ENCODE data around the gene CXCL3. TPM values are rescaled to one million over a fixed set of nuclear protein-coding genes. Genes with fewer than 3 reads are reported as not detected.

CXCL3 gene
- total RNA-seq, 1 donor from 2014 or later: 1.7 TPM

DNA sequence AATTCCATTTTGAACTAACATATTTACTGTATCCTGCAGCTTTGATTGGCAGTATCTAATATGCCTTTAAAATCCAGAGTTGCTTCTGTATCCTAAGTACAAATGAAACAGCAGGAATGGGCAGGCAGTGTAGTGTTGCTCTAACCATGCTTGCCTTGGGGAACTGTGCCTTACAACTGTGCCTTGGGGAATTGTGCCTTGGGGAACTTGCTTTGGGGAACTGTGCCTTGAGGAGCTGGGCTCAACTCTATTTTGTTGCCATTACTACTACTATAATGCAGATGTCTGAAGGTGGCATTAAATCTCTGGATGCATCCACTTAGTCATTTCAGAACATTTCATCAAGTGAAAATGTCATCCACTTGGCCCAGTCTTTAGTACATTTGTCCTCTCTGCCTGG, 6.9 kb downstream of the CXCL3 start:
- Mint-ChIP-seq H3K9me3 (ENCODE audit: unreplicated experiment) (peaks cover 12% of the 10 kb centered on the region), H3K27me3 (ENCODE audit: unreplicated experiment) (peaks cover 6% of the 10 kb centered on the region), H3K36me3 (ENCODE audit: unreplicated experiment) (peaks cover 3% of the 10 kb centered on the region), H3K4me1 (ENCODE audit: unreplicated experiment) (no peaks in the 10 kb centered on the region), H3K4me3 (ENCODE audit: unreplicated experiment) (no peak overlapping the region), H3K27ac (ENCODE audit: unreplicated experiment) (no peak overlapping the region)
- no peak for DNase-seq (ENCODE audit: extremely low spot score, unreplicated experiment)
- TF ChIP-seq, protein P1, sequence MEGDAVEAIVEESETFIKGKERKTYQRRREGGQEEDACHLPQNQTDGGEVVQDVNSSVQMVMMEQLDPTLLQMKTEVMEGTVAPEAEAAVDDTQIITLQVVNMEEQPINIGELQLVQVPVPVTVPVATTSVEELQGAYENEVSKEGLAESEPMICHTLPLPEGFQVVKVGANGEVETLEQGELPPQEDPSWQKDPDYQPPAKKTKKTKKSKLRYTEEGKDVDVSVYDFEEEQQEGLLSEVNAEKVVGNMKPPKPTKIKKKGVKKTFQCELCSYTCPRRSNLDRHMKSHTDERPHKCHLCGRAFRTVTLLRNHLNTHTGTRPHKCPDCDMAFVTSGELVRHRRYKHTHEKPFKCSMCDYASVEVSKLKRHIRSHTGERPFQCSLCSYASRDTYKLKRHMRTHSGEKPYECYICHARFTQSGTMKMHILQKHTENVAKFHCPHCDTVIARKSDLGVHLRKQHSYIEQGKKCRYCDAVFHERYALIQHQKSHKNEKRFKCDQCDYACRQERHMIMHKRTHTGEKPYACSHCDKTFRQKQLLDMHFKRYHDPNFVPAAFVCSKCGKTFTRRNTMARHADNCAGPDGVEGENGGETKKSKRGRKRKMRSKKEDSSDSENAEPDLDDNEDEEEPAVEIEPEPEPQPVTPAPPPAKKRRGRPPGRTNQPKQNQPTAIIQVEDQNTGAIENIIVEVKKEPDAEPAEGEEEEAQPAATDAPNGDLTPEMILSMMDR (IDR thresholded peaks at IDR 0.05): no peak

DNA sequence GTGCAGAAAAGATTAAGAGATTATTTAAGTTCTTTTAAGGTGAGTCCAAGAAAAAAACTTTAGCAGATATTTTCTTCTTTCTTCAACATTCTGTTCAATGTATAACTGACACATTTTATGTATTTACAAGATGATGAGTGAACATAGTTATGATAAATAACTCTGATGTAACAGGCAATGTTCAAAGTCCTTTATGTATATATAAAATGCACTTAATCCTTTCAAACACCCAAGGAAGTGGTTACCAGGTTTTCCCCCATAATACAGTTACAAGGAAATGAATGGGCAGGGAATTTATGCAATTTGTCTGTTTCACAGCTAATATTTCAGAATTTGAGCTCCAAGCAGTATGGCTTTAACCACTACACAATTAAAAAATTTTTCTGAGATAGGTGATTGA, 8.2 kb downstream of the CXCL3 start:
- no peak for DNase-seq (ENCODE audit: extremely low spot score, unreplicated experiment)
- no peak overlapping the region for H3K27ac Mint-ChIP-seq (ENCODE audit: unreplicated experiment)
- H3K9me3 Mint-ChIP-seq (ENCODE audit: unreplicated experiment): peaks cover 25% of the 10 kb centered on the region
- H3K27me3 Mint-ChIP-seq (ENCODE audit: unreplicated experiment): peaks cover 6% of the 10 kb centered on the region
- H3K4me1 Mint-ChIP-seq (ENCODE audit: unreplicated experiment): no peaks in the 10 kb centered on the region
- H3K36me3 Mint-ChIP-seq (ENCODE audit: unreplicated experiment): peaks cover 2% of the 10 kb centered on the region
- TF ChIP-seq, protein P1 (IDR thresholded peaks at IDR 0.05): no peak
- H3K4me3 Mint-ChIP-seq (ENCODE audit: unreplicated experiment): no peak overlapping the region

DNA sequence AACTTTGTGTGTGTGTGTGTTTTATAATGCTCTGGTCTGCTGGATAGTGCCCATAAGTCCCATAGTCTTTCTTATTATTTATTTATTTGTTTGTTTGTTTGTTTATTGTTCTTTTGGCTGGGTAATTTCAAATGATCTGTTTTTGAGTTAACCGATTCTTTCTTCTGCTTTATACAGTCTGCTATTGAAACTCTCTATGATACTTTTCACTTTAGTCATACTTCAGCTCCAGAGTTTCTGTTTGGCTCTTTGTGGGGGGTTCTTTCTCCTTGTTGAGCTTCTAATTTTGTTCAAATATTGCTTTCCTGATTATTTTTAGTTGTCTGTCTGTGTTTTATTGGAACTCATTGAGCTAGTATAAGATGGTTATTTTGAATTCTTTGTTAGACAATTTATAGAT, 10.0 kb downstream of the CXCL3 start:
- Mint-ChIP-seq H3K9me3 (ENCODE audit: unreplicated experiment) (peaks cover 27% of the 10 kb centered on the region), H3K27me3 (ENCODE audit: unreplicated experiment) (peaks cover 8% of the 10 kb centered on the region), H3K36me3 (ENCODE audit: unreplicated experiment) (peaks cover 2% of the 10 kb centered on the region), H3K27ac (ENCODE audit: unreplicated experiment) (no peak overlapping the region), H3K4me1 (ENCODE audit: unreplicated experiment) (no peaks in the 10 kb centered on the region), H3K4me3 (ENCODE audit: unreplicated experiment) (no peak overlapping the region)
- no peak for DNase-seq (ENCODE audit: extremely low spot score, unreplicated experiment)
- TF ChIP-seq, protein P1 (IDR thresholded peaks at IDR 0.05): no peak

DNA sequence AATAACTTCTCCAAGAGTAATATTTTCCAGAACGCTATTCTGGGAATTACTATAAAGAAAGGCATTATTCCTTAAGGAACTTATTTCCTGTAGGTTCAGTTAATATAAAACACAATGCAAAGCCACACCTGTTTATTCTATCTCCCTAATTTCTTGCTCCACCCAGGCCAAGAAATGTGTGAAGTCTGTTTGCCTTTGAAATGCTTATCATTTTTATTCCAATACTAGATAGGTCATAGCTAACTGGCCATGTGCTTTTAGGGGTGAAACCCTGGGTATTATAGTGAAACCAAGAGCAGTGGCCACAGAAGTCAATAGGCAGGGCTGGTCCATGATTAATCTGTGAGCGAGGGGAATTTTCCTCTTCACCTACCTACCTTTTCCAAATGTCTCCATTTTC, 14.8 kb downstream of the CXCL3 start:
- Mint-ChIP-seq H3K9me3 (ENCODE audit: unreplicated experiment) (peaks cover 25% of the 10 kb centered on the region), H3K4me1 (ENCODE audit: unreplicated experiment) (no peaks in the 10 kb centered on the region), H3K36me3 (ENCODE audit: unreplicated experiment) (peaks cover 2% of the 10 kb centered on the region), H3K27ac (ENCODE audit: unreplicated experiment) (no peak overlapping the region), H3K4me3 (ENCODE audit: unreplicated experiment) (no peak overlapping the region), H3K27me3 (ENCODE audit: unreplicated experiment) (peaks cover 23% of the 10 kb centered on the region)
- TF ChIP-seq, protein P1 (IDR thresholded peaks at IDR 0.05): no peak
- DNase-seq (ENCODE audit: extremely low spot score, unreplicated experiment): no peak

DNA sequence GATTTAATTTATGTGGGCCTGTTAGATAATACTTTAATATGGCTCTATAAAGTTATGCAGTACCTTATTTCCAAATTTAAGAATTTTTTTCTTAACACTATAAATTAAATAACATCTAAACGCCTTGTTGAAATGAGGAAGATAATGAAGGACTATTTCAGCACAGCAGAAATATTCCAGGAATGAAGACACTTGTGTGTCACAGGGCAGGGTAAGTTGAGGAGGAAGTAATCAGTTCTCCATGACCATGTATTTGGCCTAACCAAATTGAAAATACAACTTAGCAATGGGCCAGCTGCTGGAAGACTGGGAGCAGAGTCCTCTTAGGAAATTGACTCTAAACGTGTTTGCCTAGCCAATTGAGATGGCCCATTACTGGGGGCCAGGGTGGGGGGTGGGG, 16.9 kb downstream of the CXCL3 start:
- H3K36me3 Mint-ChIP-seq (ENCODE audit: unreplicated experiment): no peaks in the 10 kb centered on the region
- no peaks in the 10 kb centered on the region for H3K4me1 Mint-ChIP-seq (ENCODE audit: unreplicated experiment)
- H3K27ac Mint-ChIP-seq (ENCODE audit: unreplicated experiment): no peak overlapping the region
- H3K9me3 Mint-ChIP-seq (ENCODE audit: unreplicated experiment): peaks cover 16% of the 10 kb centered on the region
- DNase-seq (ENCODE audit: extremely low spot score, unreplicated experiment): no peak
- TF ChIP-seq, protein P1 (IDR thresholded peaks at IDR 0.05): no peak
- H3K27me3 Mint-ChIP-seq (ENCODE audit: unreplicated experiment): peaks cover 35% of the 10 kb centered on the region
- H3K4me3 Mint-ChIP-seq (ENCODE audit: unreplicated experiment): no peak overlapping the region
